Measurements from ENCODE around the gene SLC2A5.

SLC2A5 gene

GRCh38 chr1:9052272-9053049, 17.0 kb downstream of the SLC2A5 start:
- no peak overlapping the region for H3K27ac ChIP-seq
- H3K27me3 ChIP-seq: no peaks in the 10 kb centered on the region
- peaks cover under 1% of the 10 kb centered on the region; the same call in 1 of the 2 replicates for H4K20me1 ChIP-seq
- no peaks in the 10 kb centered on the region for H3K4me1 ChIP-seq
- H3K4me2 ChIP-seq: no peak overlapping the region
- no peak for TF ChIP-seq Cebpa-rat (IDR thresholded peaks at IDR 0.05)
- no peak overlapping the region for H3K9ac ChIP-seq
- peaks cover 71% of the 10 kb centered on the region for H3K36me3 ChIP-seq
- no peaks in the 10 kb centered on the region for H3K9me3 ChIP-seq
- H3K4me3 ChIP-seq: no peak overlapping the region

DNA sequence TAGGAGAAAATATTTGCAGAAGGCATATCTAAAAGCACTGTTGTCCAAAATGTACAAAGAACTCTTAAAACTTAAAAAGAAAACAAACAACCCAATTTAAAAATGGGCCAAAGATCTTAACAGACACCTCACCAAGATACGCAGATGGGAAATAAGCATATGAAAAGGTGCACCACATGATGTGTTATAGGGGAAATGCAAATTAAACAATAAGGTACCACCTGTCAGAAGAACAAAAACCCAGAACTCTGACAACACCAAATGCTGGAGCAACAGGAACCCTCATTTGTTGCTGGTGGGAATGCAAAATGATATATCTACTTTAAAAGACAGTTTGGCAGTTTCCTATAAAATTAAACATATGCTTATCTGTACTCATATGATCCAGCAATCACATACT, 18.1 kb downstream of the SLC2A5 start:
- no peaks in the 10 kb centered on the region for H3K4me1 ChIP-seq
- no peak overlapping the region for H3K4me2 ChIP-seq
- H3K9ac ChIP-seq: no peak overlapping the region
- H3K9me3 ChIP-seq: no peaks in the 10 kb centered on the region
- H3K27ac ChIP-seq: no peak overlapping the region
- H3K36me3 ChIP-seq: peaks cover 71% of the 10 kb centered on the region
- TF ChIP-seq Cebpa-rat (IDR thresholded peaks at IDR 0.05): no peak
- no peak overlapping the region for H3K4me3 ChIP-seq
- no peaks in the 10 kb centered on the region for H3K27me3 ChIP-seq
- no peaks in the 10 kb centered on the region for H4K20me1 ChIP-seq

- Histone ChIP-seq H3K9me3 (no peaks in the 10 kb centered on the region), H3K27ac (no peak overlapping the region), H3K36me3 (peaks cover 71% of the 10 kb centered on the region), H3K4me3 (no peak overlapping the region), H3K9ac (no peak overlapping the region), H3K27me3 (no peaks in the 10 kb centered on the region), H4K20me1 (no peaks in the 10 kb centered on the region), H3K4me1 (no peaks in the 10 kb centered on the region), H3K4me2 (no peak overlapping the region)
- TF ChIP-seq Cebpa-rat (IDR thresholded peaks at IDR 0.05): no peak
Observed at GRCh38 chr1:9050803-9051202, 18.6 kb downstream of the SLC2A5 start.

- peaks cover 2% of the 10 kb centered on the region for H3K4me1 ChIP-seq
- no peak overlapping the region for H3K27ac ChIP-seq
- H4K20me1 ChIP-seq: no peaks in the 10 kb centered on the region
- H3K36me3 ChIP-seq: peaks cover 74% of the 10 kb centered on the region
- no peak overlapping the region for H3K9ac ChIP-seq
- H3K9me3 ChIP-seq: no peaks in the 10 kb centered on the region
- TF ChIP-seq Cebpa-rat (IDR thresholded peaks at IDR 0.05): no peak
- H3K4me2 ChIP-seq: no peak overlapping the region
- H3K4me3 ChIP-seq: no peak overlapping the region
- no peaks in the 10 kb centered on the region for H3K27me3 ChIP-seq
Observed at GRCh38 chr1:9048551-9048950, 20.9 kb downstream of the SLC2A5 start.

- Histone ChIP-seq H3K36me3 (peaks cover 81% of the 10 kb centered on the region), H3K4me3 (no peak overlapping the region)
- no peak for TF ChIP-seq Cebpa-rat (IDR thresholded peaks at IDR 0.05)
Observed at GRCh38 chr1:9047019-9047418, 22.4 kb downstream of the SLC2A5 start.

GRCh38 chr1:9045861-9046510, 23.4 kb downstream of the SLC2A5 start:
- no peak overlapping the region for H3K27ac ChIP-seq
- H3K9me3 ChIP-seq: no peaks in the 10 kb centered on the region
- H3K4me2 ChIP-seq: no peak overlapping the region
- peaks cover 8% of the 10 kb centered on the region for H3K4me1 ChIP-seq
- H3K9ac ChIP-seq: no peak overlapping the region
- TF ChIP-seq Cebpa-rat (IDR thresholded peaks at IDR 0.05): no peak
- no peaks in the 10 kb centered on the region for H3K27me3 ChIP-seq
- H3K4me3 ChIP-seq: no peak overlapping the region
- no peaks in the 10 kb centered on the region for H4K20me1 ChIP-seq
- peaks cover 90% of the 10 kb centered on the region for H3K36me3 ChIP-seq

More at GRCh38 chr1:9047019-9047418, 22.4 kb downstream of the SLC2A5 start:
- Histone ChIP-seq H3K4me1 (peaks cover 8% of the 10 kb centered on the region), H3K27me3 (no peaks in the 10 kb centered on the region), H3K9me3 (no peaks in the 10 kb centered on the region), H3K4me2 (no peak overlapping the region), H4K20me1 (no peaks in the 10 kb centered on the region), H3K27ac (no peak overlapping the region), H3K9ac (no peak overlapping the region)

GRCh38 chr1:9044236-9044635, 25.2 kb downstream of the SLC2A5 start:
- Histone ChIP-seq H4K20me1 (no peaks in the 10 kb centered on the region), H3K4me2 (no peak overlapping the region), H3K9ac (no peak overlapping the region), H3K27me3 (no peaks in the 10 kb centered on the region), H3K36me3 (peaks cover 93% of the 10 kb centered on the region), H3K4me1 (peaks cover 8% of the 10 kb centered on the region), H3K9me3 (no peaks in the 10 kb centered on the region), H3K27ac (no peak overlapping the region), H3K4me3 (no peak overlapping the region)
- no peak for TF ChIP-seq Cebpa-rat (IDR thresholded peaks at IDR 0.05)

DNA sequence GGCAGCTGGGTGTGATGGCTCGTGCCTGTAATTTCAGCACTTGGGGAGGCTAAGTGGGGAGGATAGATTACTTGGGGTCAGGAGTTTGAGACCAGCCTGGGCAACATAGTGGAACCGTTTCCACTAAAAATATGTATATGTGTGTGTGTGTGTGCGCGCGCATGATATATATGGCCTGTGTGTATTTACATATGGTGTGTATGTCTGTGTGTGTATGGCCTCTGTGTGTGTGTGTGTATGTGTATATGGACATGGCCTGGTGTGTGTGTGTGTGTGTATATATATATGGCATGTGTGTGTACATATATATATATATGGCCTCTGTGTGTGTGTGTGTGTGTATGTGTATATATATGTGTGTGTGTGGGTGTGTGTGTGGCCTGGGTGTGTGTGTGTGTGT, 27.2 kb downstream of the SLC2A5 start:
- H3K9me3 ChIP-seq: no peaks in the 10 kb centered on the region
- no peak overlapping the region for H3K4me2 ChIP-seq
- H3K27ac ChIP-seq: no peak overlapping the region
- peaks cover 22% of the 10 kb centered on the region for H3K4me1 ChIP-seq
- H4K20me1 ChIP-seq: no peaks in the 10 kb centered on the region
- no peak overlapping the region for H3K9ac ChIP-seq
- H3K36me3 ChIP-seq: peaks cover 90% of the 10 kb centered on the region
- no peaks in the 10 kb centered on the region for H3K27me3 ChIP-seq
- TF ChIP-seq Cebpa-rat (IDR thresholded peaks at IDR 0.05): no peak
- no peak overlapping the region for H3K4me3 ChIP-seq

DNA sequence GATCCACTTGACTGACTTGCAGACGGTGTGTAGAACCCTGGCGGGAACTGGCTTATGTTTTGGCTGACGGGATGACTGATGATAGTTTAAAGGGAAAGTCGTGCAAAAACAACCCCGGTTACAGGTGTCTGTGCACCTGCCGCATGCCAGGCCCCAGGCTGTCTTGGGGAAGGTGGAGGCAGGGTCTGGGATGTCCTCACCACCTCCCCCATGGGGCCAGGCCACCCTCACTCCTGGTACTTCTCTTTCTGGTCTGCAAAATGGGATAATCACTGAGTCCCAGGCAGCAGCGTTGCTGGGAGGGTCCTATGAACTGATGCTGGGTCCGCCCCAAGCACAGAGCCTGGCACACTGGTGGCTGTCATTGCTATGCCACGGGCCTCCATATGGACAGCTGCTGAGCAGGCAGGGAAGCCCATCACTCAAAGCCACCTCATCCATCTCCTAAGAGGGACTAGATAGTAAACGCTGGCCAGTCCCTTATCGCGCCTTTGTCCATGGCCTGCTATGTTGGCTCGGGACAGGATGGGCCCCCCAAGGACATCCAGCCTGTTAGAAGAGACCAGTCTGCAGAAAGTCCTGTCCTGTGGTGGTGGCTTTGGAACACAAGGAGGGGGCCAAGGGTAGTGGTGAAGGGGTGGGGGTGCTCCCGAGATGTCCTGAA, 28.2 kb downstream of the SLC2A5 start:
- H3K4me1 ChIP-seq: peaks cover 32% of the 10 kb centered on the region
- H3K36me3 ChIP-seq: peaks cover 80% of the 10 kb centered on the region
- no peaks in the 10 kb centered on the region for H4K20me1 ChIP-seq
- no peak overlapping the region for H3K4me3 ChIP-seq
- no peak overlapping the region for H3K27ac ChIP-seq
- no peak for TF ChIP-seq Cebpa-rat (IDR thresholded peaks at IDR 0.05)
- H3K27me3 ChIP-seq: no peaks in the 10 kb centered on the region
- peaks cover 2% of the 10 kb centered on the region; the same call in 1 of the 2 replicates for H3K9me3 ChIP-seq
- no peak overlapping the region for H3K9ac ChIP-seq
- H3K4me2 ChIP-seq: no peak overlapping the region

DNA sequence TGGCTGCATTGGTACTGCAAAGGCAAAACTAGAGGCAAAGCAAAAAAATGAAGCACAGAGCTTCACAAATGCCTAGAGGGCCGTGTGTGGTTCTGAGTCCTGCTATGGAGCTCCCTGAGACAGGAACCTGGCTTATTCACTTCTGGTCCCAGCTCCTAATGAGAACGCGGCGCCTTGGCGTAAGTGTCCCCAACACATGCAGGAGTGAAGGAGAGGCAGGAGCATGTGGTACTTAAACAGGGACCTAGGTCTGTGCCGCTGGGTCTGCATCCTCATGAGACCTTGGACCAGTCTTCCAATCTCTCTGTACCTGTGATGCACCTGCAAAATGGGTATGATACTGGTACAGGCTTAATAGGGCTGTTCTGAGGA, 28.8 kb downstream of the SLC2A5 start:
- no peaks in the 10 kb centered on the region for H4K20me1 ChIP-seq
- H3K9me3 ChIP-seq: peaks cover 8% of the 10 kb centered on the region
- H3K4me1 ChIP-seq: peaks cover 38% of the 10 kb centered on the region
- H3K4me2 ChIP-seq: no peak overlapping the region
- H3K9ac ChIP-seq: no peak overlapping the region
- H3K27ac ChIP-seq: no peak overlapping the region
- no peak overlapping the region for H3K4me3 ChIP-seq
- H3K36me3 ChIP-seq: peaks cover 80% of the 10 kb centered on the region
- H3K27me3 ChIP-seq: no peaks in the 10 kb centered on the region
- TF ChIP-seq Cebpa-rat (IDR thresholded peaks at IDR 0.05): no peak
